Spleen (tissue), 7 donors: Measurements from ENCODE around the gene SMLR1.

ENCODE experiments used
- POLR2AphosphoS5 ChIP-seq, 3 donors: sonication (generic); formaldehyde crosslinking; IDR thresholded peaks; one replicate each; pipeline ENCODE4 v1.5.1; 2017; ENCODE audit warnings: antibody characterized with exemption in 3 of 3
- TF ChIP-seq, protein P1 (sequence below), 11 experiments: fragments of 200-600 bp in 7 of 11; fragments of 450-650 bp in 4 of 11; sonication (generic) in 4 of 11; IDR thresholded peaks in 8 of 11; conservative IDR thresholded peaks in 3 of 11; 1 replicate in 7 of 11; 2 replicates in 4 of 11; pipeline versions ENCODE4 v1.4.0 to v1.8.0; 2016 to 2021; ENCODE audit warnings: antibody characterized with exemption in 11 of 11, inconsistent platforms in 4 of 11, mild to moderate bottlenecking in 1 of 11
- donor health status: DM: no; HTN: no; CAD: no; lungs with moderate emphysema.
- donor health status: DM: no; HTN: no; CAD: no.
- donor health status: DM: no; HTN: no; CAD: no.

DNA sequence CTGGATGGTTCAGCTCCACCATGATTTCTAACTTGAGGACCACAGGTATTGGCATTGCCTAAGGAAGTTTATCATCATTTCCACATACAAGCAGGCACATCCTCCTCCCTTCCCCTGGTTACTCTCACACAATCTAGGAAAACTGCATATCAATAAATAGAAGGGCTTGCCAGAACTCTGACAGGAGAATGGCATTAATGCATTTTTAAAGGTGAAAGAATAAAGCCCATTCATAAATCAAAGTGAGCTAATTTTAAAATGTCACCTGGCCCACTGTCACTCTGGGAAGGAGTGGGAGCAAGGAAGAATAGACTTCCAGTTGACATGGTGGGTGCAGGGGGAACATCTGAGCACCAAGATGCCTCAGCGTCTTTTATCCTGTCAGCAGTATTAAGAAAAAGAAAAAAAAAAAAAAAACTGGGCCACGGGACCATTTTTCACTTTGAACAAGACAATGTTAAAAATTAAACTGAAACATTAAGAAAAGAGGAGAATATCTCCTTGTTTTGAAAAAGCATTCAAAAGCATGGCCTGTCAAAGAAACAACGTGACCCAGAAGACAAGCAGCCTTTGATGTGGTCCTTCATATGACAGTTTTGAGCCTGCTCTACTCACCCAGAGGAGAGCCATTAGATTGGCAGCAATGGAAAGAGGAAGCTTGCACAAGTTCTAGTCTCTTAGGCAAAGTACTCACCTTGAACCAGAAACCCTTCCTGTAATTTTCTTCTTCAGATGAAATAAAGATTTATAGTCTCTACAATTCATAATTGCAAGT is 39.3 kb upstream of the SMLR1 start:
- no peak for TF ChIP-seq POLR2AphosphoS5 (IDR thresholded peaks at IDR 0.05)
- TF ChIP-seq, protein P1, sequence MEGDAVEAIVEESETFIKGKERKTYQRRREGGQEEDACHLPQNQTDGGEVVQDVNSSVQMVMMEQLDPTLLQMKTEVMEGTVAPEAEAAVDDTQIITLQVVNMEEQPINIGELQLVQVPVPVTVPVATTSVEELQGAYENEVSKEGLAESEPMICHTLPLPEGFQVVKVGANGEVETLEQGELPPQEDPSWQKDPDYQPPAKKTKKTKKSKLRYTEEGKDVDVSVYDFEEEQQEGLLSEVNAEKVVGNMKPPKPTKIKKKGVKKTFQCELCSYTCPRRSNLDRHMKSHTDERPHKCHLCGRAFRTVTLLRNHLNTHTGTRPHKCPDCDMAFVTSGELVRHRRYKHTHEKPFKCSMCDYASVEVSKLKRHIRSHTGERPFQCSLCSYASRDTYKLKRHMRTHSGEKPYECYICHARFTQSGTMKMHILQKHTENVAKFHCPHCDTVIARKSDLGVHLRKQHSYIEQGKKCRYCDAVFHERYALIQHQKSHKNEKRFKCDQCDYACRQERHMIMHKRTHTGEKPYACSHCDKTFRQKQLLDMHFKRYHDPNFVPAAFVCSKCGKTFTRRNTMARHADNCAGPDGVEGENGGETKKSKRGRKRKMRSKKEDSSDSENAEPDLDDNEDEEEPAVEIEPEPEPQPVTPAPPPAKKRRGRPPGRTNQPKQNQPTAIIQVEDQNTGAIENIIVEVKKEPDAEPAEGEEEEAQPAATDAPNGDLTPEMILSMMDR (IDR thresholded peaks at IDR 0.05 in 8 of 11, conservative IDR thresholded peaks at IDR 0.05 in 3 of 11) = no peak
